GM18511 (cell line): ENCODE results near the gene SPTBN1.
"Not testable (repeated sequence)": the region's sequence is repeated elsewhere in the genome, so short reads cannot be mapped to it uniquely, and the experiment has no call there.

Experiments
- ATAC-seq: cut with Tn5 transposase; IDR thresholded peaks from one replicate; pipeline ENCODE4 v1.9.1; 2021; ENCODE audit warnings: mild to moderate bottlenecking, moderate library complexity; ENCODE audit not compliant: unreplicated experiment

SPTBN1 gene

DNA sequence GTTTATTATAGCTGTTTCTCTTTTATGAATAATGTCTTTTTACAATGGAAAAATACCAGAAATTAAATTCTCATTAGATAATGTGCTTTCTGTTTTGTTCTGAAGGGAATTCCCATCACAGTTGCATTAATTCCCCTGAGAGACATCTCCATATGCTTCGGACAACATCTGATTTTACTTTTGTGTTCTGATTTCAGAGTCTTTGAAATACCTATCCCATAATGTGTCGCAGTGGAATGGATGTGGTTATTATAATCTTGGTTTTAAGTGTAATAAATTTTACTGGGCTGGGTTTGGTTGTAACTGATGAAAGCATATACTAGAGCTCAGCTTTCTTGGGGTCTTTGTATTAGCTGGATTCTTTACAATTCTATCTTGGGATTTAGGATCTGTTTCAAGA, 12.5 kb downstream of the SPTBN1 start:
- ATAC-seq, result no peak

DNA sequence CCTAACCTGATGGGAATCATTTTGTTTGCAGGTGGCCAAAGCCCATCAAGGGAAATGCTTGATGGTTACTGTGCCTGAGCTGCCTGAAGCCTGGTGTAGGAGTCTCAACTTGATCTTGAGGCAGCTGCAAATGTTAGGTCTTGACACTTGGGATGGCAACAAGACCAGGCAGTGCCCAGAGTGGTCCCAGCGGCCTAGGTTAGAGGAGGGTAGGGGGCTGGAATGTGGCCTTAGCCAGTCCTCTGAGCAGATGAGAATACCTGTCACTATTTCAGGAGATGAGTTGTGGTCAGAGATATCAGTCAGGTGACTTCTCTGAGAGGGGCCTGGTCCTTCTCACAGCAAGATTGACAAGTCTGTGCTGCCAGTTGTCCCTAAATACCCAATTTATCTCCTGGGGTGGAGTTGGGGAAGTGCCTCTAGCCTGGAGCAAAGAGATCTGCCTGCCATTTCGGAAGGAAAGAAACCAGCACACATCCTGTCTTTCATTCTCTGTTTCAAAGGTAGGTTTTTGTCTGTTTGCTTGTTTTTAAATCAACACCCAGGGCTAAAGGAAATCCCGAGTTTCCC, 13.4 kb downstream of the SPTBN1 start:
- ATAC-seq, result no peak

DNA sequence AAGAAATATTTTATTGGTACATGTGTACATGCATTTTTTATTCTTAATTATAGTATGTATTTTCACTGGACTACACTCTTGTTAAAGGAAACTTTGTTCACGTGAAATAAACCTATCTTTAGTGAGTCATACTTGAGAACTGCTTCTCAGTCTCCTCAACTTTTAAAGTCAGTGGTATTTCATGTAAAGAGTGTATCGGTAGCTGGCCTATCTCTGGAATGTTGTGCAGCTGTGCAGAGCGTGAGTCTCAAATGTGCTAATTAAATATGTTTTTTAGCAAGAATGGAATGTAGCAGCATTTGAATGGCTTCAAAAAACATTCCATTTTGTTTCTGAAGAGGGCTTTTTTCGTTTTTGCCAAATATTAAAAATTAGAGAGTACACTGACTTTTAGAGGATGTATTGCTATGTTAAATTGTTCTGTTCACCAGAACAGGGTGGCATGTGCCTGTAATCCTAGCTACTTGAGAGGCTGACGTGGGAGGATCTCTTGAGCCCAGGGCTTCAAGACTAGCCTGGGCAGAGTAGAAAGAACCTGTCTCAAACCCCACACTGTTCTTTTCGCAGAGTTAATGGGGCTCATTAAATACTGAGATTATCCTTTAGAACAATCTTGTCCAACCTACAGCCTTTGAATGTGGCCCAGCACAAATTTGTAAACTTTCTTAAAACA, 14.3 kb downstream of the SPTBN1 start:
- ATAC-seq, result no peak

DNA sequence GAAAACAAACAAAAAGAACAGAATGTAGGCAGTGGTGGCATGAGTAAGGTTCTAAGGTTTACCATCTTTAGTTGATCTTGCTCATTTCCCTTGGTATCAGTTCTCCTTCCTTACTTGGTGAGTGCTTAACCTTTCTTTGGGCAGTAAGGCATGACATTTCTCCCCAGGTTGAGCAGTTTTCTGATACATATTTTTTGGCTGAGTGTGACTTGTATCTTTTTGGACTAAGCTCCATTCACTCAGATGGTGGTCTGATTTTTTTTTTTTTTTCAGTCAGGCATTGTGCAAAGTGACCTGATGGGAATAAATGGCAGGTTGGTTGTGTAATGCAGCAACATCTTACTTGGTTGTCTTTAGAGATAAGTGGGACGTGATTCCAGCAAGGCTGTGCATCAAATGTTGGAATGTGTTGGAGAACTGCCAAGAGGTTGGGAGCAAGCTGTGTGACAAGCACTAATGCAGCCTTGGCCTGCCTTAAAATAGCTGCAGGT, 15.1 kb downstream of the SPTBN1 start:
- ATAC-seq, result peak; percentile 86

DNA sequence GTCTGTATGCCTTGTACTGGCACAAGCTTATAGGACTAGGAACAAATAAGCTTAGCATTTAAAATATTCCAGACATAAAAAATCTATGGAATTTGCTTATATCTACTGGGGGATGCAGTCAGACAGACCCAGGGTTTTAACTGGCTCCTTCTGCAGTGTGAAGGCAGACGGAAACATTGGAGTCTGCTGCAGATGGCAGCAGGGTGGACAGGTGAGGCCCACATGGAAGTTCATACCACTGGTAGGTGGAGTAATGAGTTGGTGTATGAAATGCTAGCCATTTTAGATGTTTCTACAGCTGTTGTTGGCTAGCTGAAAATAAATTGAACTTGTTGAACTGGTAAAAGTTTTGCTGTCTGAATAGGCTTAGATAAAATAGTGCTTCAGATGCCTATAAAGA, 17.7 kb downstream of the SPTBN1 start:
- no peak for ATAC-seq

DNA sequence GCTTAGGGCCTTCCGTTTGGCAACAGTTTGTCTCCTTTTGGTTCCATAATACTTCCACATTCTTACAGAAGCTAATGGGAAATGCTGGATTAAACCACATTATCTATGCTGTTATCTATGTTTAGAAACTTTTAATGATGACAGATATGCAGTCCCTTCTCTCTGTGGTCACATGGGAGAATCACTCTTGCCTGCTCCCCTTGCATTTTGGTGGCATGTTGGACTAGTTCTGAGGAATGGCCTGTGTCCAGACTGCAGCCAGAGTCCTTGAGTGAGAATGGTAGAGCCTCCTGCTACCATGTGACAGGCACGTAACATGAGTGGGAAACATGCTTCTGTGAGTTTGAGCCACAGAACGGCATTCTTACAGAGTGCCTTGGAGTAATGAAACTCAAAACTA, 19.2 kb downstream of the SPTBN1 start:
- no peak for ATAC-seq

DNA sequence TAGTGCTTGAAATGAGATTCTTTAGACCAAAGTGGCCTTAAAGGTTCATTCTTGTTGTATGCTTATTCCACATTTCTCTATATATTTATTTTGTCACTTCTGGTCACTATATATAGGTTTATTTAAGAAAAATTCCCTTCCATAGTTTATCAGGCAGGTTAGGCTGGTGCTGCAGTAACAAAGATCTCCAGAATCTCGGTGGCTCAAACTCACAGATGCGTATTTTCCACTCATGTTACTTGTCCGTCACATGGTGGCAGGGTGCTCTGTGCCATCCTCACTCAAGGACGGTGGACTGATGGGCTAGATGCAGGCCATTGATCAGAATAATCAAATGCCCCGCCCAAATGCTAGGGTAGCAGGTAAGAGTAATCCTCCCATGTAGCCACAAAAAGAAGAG, 19.8 kb downstream of the SPTBN1 start:
- ATAC-seq, result no peak

DNA sequence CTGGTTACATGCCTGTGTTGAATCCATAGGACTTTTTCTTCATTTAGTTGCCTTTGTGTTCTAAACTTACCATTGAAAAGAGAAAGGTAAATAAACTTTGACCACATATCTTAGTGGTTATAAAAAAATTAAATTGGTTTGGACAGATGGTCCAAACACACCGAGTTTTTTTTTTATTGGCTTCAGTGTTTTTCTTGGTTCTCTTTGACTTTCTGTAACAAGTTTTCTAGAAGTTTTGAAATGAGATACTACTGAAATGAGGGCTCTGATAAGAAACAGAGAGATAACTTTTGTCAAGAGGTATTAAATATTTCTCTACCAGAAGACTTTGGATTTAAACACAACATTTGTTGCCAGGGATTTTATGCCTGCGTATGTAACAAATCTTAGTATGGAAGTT, 20.7 kb downstream of the SPTBN1 start:
- no peak for ATAC-seq

DNA sequence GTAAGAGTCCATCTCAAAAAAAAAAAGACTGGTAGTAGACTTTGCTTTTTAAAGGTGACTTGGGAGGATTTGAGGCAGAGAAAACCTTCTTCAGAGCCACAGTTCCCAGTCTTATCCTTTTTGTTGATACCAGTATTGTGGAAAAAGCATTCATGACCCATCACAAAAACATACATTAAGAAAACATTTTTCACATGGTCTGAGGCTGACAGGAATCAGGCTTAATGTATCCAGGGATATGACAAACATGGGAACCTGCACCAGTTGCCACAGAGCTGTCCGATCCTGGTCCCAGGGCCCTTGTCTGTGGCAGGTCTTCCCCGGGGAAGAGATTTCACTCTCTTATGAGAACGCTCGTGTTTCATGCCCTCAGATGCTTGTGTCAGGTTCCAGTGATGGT, 21.8 kb downstream of the SPTBN1 start:
- ATAC-seq, result no peak

DNA sequence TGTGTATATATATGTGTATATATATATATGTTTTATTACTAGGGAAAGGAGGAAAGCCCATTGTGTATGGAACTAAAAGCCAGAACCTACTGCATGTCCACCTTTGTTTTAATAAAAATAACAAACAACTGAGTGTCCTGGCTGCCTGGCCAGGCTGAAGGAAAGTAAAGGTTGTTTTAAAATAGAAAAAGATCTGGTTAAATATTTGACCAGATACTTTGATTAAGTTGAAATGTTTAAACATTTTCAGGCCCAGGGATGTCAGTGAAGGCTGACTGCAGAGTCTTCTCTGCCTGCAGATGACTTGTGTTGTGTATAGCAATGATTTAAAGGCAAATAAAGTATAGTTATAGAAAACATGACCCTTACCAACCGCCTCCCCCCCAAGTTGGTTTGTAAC, 22.8 kb downstream of the SPTBN1 start:
- no peak for ATAC-seq

DNA sequence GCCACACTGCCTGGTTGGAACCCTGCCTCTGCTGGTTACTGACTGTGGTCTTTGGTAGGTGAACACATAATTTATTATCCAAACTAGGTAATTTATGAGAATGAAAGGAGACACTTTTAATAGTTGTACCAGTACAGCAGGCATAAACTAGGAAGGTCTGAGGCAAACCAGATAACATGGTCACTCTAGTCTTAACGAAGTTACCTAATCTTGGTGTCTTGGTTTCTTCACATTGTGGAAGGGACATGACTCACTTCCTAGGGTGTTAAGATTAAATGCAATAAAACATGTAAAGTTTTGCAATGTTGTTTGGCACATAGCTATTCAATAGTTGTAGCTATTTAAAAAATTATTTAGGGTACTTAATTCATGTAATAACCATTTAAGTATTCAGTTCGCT, 23.3 kb downstream of the SPTBN1 start:
- no peak for ATAC-seq

DNA sequence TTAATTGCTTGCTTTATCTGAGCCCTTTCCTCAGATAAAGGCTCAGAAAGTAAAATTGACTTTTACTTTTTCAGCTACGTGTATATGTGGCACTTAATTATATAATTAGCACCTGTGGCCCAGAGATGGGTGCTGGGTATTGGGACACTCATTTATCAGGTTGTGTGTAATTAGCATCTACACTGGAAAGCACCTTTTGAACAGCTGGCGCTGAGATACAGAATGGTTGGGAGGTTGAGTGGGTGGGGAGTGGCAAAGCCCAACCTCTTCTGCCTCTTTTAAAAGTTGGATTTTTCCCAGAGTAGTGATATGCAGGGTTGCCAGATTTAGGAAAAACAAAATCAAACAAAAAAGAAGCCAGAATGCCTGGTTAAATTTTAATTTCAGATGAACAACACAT, 23.9 kb downstream of the SPTBN1 start:
- ATAC-seq, result peak; percentile 80

DNA sequence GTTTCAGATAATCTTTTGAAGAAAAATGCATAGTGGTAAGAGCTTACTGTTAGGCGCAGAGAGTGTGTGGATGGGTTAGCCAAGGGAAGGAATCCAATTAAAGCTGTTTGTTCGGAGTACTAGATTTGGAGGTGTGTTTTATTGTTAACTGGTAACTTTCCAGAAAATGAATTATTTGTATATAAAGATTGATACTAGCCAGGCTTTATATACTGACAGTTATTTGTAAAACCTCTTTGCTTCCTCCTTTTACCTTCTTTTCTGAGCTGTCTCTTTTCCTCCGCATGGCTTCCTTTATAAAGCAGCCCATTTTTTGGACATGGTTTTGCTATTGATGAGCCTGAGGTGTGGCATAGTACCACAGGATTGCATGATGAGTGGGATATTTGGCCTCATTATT, 25.6 kb downstream of the SPTBN1 start:
- no peak for ATAC-seq

DNA sequence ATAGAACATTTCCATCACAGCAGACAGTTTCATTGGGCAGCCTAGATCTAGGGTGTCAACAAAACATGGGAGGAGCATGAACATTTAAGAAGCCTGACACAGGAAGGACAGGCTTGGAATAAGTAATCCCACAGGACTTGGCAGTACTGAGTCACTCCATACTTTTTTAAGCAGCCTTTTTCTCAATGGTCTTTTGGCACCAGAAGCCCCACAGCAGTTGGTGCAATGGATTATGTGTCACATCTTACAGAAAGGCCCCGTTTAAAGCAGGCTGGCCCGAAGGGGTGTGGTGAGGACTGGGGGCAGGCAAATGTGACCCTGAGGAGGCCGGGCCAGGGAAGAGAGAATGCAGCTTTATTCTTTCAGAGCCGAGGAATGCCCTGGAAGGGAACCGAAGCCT, 26.6 kb downstream of the SPTBN1 start:
- no peak for ATAC-seq

DNA sequence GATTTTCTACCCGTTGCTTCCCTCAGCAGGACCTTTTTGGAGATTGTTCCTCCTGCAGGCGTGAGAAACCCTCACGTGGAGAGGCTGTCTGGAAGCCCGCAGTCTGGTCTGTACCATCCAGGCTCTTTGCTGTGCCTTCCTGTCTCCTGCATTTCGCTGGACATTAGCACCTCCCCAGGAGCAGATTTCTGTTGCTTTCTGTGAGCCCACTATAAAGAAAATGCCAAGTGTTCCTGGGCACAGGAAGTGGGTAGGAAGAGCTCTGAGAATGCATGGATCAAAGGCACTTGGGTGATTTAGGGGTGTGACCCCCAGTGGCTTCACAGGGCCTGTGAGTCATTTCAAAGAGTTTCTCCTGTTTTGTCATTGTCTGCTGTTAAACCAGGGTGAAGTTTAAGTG, 27.3 kb downstream of the SPTBN1 start:
- no peak for ATAC-seq

DNA sequence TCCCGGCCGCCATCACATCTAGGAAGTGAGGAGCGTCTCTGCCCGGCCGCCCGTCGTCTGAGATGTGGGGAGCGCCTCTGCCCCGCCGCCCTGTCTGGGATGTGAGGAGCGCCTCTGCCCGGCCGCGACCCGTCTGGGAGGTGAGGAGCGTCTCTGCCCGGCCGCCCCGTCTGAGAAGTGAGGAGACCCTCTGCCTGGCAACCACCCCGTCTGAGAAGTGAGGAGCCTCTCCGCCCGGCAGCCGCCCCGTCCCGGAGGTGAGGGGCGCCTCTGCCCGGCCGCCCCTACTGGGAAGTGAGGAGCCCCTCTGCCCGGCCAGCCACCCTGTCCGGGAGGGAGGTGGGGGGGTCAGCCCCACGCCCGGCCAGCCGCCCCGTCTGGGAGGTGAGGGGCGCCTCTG, 29.6 kb downstream of the SPTBN1 start:
- not testable (repeated sequence) for ATAC-seq

DNA sequence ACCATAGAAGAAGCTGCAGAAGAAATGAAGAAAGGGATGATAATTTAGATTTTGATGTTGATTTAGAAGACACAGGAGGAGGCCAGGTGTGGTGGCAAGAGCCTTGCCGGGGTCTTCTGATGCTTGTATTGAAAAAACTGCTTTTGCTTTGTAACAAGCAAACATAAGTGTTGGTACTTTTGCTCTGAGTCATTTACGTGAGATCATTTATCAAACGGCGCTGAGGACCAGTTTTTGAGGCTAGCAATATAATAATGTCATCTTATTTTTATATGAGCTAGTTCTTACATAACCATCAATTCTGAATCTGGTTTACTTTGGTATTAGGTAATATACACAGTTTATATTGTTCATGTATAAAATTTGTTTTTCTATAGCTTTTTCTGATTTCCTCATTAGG, 30.6 kb downstream of the SPTBN1 start:
- no peak for ATAC-seq

DNA sequence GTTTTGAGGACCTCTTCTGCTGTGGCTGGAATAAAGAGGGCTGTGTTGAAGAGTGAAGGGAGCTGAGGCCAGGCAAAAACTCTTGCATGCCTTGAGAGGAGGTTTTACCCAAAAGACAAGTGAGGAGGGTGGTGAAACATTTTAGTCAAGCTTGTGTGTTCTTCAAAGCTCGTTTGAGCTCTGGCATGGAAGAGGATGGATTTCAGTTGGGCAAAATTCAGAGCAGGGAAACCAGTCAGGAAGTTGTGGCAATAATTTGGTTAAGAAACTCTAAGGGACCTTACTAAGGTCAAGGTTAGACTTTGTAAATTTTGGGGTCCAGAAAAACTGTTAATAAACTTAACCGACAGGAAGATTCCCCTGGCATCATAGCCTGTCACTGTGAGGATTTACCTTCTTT, 34.7 kb downstream of the SPTBN1 start:
- ATAC-seq, result no peak

DNA sequence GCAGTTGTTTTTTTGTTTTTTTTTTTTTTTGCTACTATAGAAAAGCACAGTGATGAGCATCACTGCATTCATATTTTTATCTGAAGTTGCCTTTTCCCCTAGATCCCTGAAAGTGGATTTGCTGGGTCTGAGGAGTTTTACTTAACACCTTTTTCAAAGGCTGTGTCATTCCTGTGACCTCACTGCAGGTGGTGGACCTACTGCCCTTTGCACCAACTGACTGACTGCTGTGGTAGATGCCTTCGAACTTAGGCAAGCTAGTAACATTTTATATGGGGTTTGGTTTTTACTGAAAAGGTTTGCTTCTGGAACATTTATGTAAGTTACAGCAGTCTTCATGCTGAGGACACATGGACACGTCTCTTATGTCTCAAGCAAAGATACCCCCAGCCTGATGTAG, 36.2 kb downstream of the SPTBN1 start:
- no peak for ATAC-seq

DNA sequence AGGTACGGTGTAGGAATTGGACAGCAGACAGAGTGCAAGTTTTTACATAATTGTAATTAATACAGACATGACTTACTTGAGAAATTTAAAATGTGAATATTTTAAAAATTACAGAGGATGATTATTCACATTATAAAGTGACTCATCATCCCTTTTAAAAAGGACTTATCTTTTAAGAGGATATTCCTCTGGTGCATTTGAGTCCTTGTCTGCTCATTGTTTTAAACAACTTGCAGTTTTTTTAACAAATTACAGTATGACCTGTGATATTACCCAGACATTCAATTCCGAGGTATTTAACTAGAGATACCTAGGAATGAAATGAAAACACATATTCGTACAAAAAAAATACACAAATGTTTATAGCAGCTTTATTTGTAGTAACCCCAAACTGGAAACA, 38.0 kb downstream of the SPTBN1 start:
- ATAC-seq, result no peak

DNA sequence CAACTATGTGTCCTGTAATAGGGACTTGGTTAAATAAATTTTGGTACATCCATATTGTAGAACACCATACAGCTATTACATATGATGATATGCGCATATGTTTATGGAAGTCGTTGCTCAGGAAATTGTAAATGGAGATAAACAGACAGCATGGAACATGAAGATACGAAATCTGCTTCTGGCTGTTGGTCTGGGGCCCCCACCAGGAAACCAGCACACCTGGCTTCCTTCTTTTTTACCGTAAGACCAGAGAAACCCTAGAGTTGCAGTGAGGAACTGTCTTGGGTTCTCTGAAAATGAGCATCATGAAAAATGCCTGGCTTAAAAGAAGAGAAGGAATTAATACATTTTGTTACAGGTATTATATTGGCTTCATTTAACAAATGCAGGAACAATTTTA, 40.8 kb downstream of the SPTBN1 start:
- no peak for ATAC-seq

DNA sequence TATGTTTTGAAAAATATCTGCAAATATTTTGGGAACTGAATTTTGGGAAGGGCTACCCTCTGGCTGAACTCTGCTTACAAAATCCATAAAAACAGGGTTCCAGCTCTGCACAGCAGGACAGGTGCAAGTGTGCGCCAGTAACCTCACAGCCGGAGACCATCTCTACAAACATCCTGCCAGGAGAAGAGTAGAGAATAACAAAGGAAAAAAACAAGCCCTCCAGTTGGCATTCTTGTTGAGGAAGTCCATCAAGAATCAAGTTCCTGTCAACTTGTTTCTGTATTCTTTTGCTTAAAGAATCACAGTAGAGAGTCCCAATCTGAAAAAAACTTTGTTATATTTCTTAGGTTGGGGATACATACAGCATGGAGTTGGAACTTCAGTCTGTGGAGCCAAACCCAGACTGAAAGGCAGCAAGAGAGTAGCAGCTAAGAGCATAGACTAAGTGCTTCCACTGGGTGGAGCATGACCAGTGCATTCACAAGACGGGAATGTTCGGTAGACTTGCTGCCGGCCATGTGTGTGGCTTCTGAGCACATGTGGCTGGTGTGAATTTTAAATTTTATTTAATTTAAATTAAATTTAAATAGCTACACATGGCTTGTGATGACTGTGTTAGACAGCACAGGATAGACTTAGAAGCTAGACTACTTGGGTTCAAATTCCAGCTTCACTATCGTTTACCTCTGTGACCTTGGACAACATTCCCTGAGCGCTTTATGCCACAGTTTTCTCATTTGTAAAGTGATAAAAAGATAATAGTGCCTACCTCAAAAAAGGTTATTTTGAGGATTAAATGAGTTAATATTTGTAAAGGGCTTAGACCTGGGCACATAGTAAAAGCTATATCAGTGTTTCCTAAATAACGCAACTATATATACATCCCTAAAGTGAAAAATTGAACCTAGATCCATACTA, 41.9 kb downstream of the SPTBN1 start:
- no peak for ATAC-seq
